ENCODE results near the gene HCN4.

The HCN4 gene

DNA sequence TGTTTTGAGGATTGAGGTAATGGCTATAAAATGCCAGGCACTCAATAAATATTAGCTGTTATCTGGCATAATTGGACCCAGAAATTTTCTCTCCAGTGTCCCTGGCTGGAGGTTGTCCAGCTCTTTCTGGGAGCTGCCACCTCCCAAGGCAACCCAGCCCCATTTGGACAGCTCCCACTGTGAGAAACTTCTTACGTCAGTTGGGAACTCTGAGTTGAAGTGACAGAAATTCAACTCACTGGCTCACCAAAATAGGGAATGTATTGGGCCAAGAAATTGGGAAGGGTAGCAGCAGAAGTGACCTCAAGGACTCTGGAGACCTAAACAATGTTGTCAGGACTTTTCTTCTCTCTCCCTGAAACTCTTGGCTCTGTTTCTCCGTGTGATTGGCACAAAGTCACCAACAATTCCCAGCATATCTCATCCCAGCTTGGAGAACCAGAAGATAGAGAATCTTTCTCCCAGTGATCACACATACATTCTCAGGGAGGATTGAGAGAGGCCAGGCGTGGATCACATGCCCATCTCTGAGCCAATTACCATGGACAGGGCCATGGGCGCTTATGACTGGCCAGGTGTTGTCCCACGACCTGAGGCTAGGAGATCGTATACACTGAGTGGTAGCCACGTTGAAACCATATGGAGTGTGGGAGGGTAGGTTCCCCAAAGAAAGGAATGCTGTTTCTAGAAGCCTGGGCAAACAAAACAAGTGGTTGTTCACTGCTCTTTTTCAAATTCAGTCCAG lies 22.5 kb upstream of the HCN4 start:
- no peak overlapping the region for H3K4me3 ChIP-seq (ENCODE audit: low read length)
- no peak overlapping the region for H3K27ac ChIP-seq (ENCODE audit: low read length)
- H3K9me3 ChIP-seq (ENCODE audit: control insufficient read depth, insufficient read depth, low read length), result no peaks in the 10 kb centered on the region
- H3K4me1 ChIP-seq (ENCODE audit: control insufficient read depth, insufficient read depth, low read length), result peaks cover 9% of the 10 kb centered on the region
- H3K36me3 ChIP-seq (ENCODE audit: control insufficient read depth, insufficient read depth, low read length), result no peaks in the 10 kb centered on the region
- DNase-seq (ENCODE audit: low read depth, low spot score), result no peak
- WGBS (ENCODE audit: insufficient coverage, insufficient read length), result no CpG with 5 or more reads among the region's 7 CpGs
- H3K27me3 ChIP-seq (ENCODE audit: control insufficient read depth, insufficient read depth, low read length), result no peaks in the 10 kb centered on the region

DNA sequence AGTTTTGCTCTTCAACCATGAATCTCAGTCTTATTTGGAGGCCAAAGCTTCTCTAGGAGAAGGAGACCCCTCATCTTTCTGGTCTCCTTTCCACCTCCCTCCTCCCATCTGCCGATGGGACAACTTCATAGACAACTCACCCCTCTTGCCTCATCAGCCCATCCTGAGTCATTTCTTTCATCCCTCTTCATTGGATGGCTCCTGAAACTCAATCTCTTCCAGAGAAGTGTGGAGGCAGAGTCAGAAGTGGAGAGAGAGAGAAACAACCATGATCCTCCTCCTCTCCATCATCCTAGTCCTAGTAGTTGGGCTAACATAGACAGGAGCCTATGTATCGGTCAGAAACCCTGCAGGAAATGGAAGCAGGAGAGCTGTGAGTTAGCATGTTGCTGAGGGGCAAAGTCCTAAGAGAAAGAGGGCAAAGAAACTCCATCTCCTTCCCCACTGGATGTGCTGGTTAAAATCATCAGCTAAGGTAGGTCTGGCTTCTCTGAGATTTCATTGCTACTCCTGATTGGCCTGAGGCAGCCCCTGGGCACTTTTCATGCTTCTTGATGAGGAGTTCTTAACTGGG lies 21.3 kb upstream of the HCN4 start:
- Histone ChIP-seq H3K27me3 (ENCODE audit: control insufficient read depth, insufficient read depth, low read length) (no peaks in the 10 kb centered on the region), H3K4me3 (ENCODE audit: low read length) (no peak overlapping the region), H3K27ac (ENCODE audit: low read length) (no peak overlapping the region), H3K9me3 (ENCODE audit: control insufficient read depth, insufficient read depth, low read length) (no peaks in the 10 kb centered on the region), H3K4me1 (ENCODE audit: control insufficient read depth, insufficient read depth, low read length) (peaks cover 9% of the 10 kb centered on the region), H3K36me3 (ENCODE audit: control insufficient read depth, insufficient read depth, low read length) (no peaks in the 10 kb centered on the region)
- DNase-seq (ENCODE audit: low read depth, low spot score), result no peak
- no CpG with 5 or more reads among the region's 2 CpGs for WGBS (ENCODE audit: insufficient coverage, insufficient read length)

DNA sequence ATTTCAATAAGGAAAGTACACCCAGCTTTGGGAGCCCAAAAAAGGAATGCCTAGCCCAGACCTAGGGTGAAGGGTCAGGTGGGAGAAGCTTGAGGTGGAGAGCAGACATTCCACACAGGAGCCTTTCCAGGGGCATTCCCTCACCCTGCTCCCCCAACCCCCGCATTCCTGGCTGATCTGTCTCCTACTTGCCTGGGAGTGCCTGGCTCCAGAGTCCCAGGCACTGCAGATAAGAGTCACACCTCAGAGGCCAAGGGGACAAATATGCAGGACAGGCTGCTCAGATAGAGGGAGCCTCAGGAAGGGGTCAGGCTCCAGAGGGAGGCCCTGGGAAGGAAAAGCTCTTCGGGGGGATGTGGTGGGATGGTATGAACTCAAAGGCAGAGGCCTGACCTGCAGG lies 20.8 kb upstream of the HCN4 start:
- no CpG with 5 or more reads among the region's 2 CpGs for WGBS (ENCODE audit: insufficient coverage, insufficient read length)
- H3K27me3 ChIP-seq (ENCODE audit: control insufficient read depth, insufficient read depth, low read length), result no peaks in the 10 kb centered on the region
- no peaks in the 10 kb centered on the region for H3K9me3 ChIP-seq (ENCODE audit: control insufficient read depth, insufficient read depth, low read length)
- no peaks in the 10 kb centered on the region for H3K36me3 ChIP-seq (ENCODE audit: control insufficient read depth, insufficient read depth, low read length)
- no peak overlapping the region for H3K4me3 ChIP-seq (ENCODE audit: low read length)
- no peak for DNase-seq (ENCODE audit: low read depth, low spot score)
- no peak overlapping the region for H3K27ac ChIP-seq (ENCODE audit: low read length)
- H3K4me1 ChIP-seq (ENCODE audit: control insufficient read depth, insufficient read depth, low read length), result peaks cover 9% of the 10 kb centered on the region

DNA sequence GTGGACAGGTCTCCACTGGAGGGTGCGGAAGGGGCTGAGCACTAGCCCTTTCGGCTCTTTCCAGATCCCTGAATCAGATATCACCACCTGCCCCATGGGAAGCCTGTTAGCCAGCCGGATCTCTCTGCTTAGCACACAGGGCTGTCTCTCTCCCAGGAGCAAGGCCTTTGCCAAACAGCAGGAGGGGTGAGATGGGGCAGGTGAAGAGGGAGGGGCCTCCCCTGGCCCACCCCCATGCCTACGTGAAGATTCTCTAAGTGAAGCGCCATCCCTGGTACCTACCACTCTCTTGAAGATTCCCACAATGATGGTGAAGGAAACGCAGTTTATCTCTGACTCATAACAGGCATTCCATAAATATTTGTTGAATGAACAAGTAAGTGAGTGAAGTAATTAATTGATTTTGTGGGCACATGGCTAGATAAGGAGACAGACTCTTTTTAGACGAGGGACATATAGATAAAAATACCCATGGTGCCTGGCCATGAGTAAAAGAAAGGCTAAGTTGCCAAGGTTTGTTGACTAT lies 19.6 kb upstream of the HCN4 start:
- no CpG with 5 or more reads among the region's 7 CpGs for WGBS (ENCODE audit: insufficient coverage, insufficient read length)
- Histone ChIP-seq H3K9me3 (ENCODE audit: control insufficient read depth, insufficient read depth, low read length) (no peaks in the 10 kb centered on the region), H3K27me3 (ENCODE audit: control insufficient read depth, insufficient read depth, low read length) (no peaks in the 10 kb centered on the region), H3K4me1 (ENCODE audit: control insufficient read depth, insufficient read depth, low read length) (peaks cover 9% of the 10 kb centered on the region), H3K27ac (ENCODE audit: low read length) (no peak overlapping the region), H3K36me3 (ENCODE audit: control insufficient read depth, insufficient read depth, low read length) (no peaks in the 10 kb centered on the region), H3K4me3 (ENCODE audit: low read length) (no peak overlapping the region)
- no peak for DNase-seq (ENCODE audit: low read depth, low spot score)

DNA sequence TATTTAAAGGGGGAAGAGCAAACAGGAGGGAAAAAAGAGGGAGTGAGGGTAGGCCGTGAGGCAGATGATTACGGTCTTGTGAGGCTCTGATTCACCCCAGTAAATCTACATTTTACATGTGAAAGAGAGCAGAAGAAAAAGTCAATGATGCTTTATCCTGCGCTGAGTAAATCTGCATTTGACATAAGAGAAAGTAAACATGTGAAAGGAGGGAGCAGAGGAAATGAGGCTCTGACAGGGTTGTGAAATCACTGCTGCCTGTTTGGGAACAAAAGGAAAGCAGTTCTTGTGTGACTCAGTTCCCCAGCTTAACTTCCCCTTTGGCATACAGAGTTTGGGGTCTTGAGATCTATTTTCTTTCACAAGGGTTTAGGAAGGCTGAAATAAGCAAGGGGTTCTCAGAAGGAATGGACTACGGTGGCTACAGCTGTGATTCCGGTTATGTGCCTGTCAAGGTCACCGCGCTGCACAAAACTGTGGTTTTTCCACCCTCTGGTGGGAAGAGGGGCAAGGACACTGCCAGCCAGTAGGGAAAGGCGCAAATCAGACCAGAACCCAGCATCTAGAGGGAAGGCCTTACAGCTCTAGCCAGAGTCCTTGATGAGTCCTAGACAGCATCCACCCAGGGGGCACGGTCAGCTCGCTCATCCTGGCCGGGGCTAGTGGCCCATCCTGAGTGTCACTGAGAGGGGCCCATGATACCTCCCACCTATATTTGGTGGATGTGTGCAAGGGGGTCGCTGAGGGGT lies 18.9 kb upstream of the HCN4 start:
- Histone ChIP-seq H3K4me3 (ENCODE audit: low read length) (no peak overlapping the region), H3K4me1 (ENCODE audit: control insufficient read depth, insufficient read depth, low read length) (peaks cover 9% of the 10 kb centered on the region), H3K27me3 (ENCODE audit: control insufficient read depth, insufficient read depth, low read length) (no peaks in the 10 kb centered on the region), H3K36me3 (ENCODE audit: control insufficient read depth, insufficient read depth, low read length) (no peaks in the 10 kb centered on the region), H3K9me3 (ENCODE audit: control insufficient read depth, insufficient read depth, low read length) (no peaks in the 10 kb centered on the region), H3K27ac (ENCODE audit: low read length) (no peak overlapping the region)
- no peak for DNase-seq (ENCODE audit: low read depth, low spot score)
- WGBS (ENCODE audit: insufficient coverage, insufficient read length), result no CpG with 5 or more reads among the region's 12 CpGs

DNA sequence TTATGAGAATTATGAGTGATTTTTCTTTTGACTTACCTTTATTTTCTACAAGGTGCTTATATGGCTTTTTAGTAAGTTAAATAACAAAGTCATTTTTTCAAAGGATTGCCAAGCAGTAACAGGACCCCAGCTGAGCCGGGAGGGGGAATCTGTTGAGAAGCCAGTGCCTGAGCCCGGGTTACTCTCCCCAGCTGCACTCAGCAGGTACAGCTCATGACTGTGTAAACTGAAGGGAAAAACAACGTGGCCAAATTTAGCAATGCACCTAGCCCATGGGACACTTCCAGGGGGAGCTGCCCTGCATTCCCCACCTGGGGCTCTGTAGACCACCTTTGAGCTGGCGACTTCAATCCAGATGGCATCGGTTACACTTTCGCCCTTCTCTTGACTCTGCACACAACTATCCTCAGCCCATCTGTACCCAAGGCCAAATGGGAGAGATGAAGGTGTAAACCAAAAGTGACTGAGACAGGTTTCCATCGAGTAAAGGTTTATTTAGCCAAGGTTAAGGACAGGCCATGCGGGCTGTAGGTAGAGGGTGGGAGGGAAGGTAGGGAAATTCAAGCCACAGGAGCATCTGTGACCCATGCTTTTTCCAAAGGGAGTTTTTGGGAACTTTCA lies 18.2 kb upstream of the HCN4 start:
- H3K4me1 ChIP-seq (ENCODE audit: control insufficient read depth, insufficient read depth, low read length), result peaks cover 9% of the 10 kb centered on the region
- H3K27ac ChIP-seq (ENCODE audit: low read length), result no peak overlapping the region
- DNase-seq (ENCODE audit: low read depth, low spot score), result no peak
- no peaks in the 10 kb centered on the region for H3K9me3 ChIP-seq (ENCODE audit: control insufficient read depth, insufficient read depth, low read length)
- no CpG with 5 or more reads among the region's 8 CpGs for WGBS (ENCODE audit: insufficient coverage, insufficient read length)
- no peak overlapping the region for H3K4me3 ChIP-seq (ENCODE audit: low read length)
- no peaks in the 10 kb centered on the region for H3K27me3 ChIP-seq (ENCODE audit: control insufficient read depth, insufficient read depth, low read length)
- H3K36me3 ChIP-seq (ENCODE audit: control insufficient read depth, insufficient read depth, low read length), result no peaks in the 10 kb centered on the region

DNA sequence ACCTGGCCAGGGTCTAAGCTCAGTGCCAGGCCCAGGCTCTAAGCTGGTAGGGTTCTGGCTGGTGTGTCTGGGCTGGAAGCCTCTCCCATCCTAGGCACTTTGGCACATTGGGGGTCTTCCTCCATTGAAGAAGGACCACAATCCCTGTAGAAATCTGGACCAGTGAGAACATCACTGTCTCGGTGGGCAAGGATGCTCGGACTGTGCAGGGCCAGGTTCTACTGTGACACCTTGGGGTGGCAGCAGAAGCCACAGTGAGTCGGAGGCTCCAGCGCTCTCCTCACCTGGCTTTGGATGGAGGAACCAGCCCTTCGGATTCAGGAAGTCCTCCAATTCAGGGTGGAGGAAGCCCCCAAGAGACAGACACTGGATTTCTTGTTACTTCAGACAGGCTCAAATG lies 17.5 kb upstream of the HCN4 start:
- Histone ChIP-seq H3K36me3 (ENCODE audit: control insufficient read depth, insufficient read depth, low read length) (no peaks in the 10 kb centered on the region), H3K4me3 (ENCODE audit: low read length) (no peak overlapping the region), H3K27ac (ENCODE audit: low read length) (no peak overlapping the region), H3K9me3 (ENCODE audit: control insufficient read depth, insufficient read depth, low read length) (no peaks in the 10 kb centered on the region), H3K4me1 (ENCODE audit: control insufficient read depth, insufficient read depth, low read length) (peaks cover 9% of the 10 kb centered on the region), H3K27me3 (ENCODE audit: control insufficient read depth, insufficient read depth, low read length) (no peaks in the 10 kb centered on the region)
- no peak for DNase-seq (ENCODE audit: low read depth, low spot score)
- WGBS (ENCODE audit: insufficient coverage, insufficient read length), result no CpG with 5 or more reads among the region's 5 CpGs

DNA sequence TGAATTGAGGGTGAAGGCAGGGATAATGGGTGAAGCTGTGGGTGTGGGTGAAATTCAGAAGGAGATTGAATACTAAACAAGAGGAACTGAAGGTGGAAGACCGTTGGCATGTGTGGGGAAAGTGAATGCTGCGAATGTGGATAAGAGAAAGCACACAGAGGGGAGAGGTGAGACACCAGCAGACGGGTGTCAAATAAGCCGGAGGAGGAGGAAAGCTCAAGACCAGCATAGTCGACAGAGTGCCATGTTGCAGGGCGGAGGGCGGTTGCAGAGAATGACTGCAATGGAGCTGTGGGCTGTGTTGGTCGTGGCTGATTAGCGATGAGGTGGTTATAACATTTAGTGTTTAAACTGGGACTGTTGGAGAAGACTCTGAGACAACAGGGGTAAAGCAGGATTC lies 16.4 kb upstream of the HCN4 start:
- no peak overlapping the region for H3K27ac ChIP-seq (ENCODE audit: low read length)
- no peaks in the 10 kb centered on the region for H3K9me3 ChIP-seq (ENCODE audit: control insufficient read depth, insufficient read depth, low read length)
- no peak overlapping the region for H3K4me3 ChIP-seq (ENCODE audit: low read length)
- no peak for DNase-seq (ENCODE audit: low read depth, low spot score)
- peaks cover 9% of the 10 kb centered on the region for H3K4me1 ChIP-seq (ENCODE audit: control insufficient read depth, insufficient read depth, low read length)
- no peaks in the 10 kb centered on the region for H3K27me3 ChIP-seq (ENCODE audit: control insufficient read depth, insufficient read depth, low read length)
- no peaks in the 10 kb centered on the region for H3K36me3 ChIP-seq (ENCODE audit: control insufficient read depth, insufficient read depth, low read length)
- no CpG with 5 or more reads among the region's 9 CpGs for WGBS (ENCODE audit: insufficient coverage, insufficient read length)

DNA sequence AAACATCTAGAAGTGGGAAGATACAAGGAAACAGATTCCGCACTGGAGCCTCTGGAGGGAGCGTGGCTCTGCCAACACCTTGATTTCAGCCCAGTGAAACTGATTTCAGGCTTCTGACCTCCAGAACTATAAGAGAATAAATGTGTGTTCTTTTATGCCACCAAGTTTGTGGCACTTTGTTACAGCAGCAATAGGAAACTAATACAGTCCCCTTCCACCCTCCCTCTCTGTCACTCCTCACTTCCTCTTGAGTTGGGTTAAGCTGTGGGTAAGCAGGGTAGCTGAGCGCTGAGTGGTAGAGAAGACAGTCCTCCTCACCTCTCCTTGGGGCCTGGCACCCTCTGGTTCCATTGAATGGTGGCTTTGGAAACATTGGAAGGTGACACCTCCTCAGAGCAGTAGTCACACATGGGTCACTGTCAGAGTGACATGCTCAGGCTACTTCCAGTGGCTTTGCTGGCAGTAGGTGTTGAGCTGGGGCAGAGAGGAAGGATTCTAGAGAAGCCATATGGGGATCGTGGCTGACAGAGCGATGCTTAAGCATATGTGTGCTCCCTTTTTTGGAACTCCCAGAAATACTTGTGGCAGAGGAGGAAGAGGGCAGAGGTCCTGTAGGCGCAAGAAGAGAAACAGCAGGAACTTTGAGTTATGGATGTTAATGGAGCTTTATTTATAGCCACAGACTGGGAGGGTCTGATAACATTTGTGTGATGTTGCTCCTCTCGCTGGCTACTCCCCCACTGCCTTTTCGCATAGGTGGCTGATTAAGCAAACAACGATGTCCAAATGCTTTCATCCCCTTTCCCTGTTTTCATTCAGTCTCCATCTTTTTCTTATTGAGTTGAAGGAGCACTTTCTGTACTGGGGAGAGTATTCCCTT lies 14.8 kb upstream of the HCN4 start:
- no CpG with 5 or more reads among the region's 9 CpGs for WGBS (ENCODE audit: insufficient coverage, insufficient read length)
- H3K36me3 ChIP-seq (ENCODE audit: control insufficient read depth, insufficient read depth, low read length), result no peaks in the 10 kb centered on the region
- no peaks in the 10 kb centered on the region for H3K27me3 ChIP-seq (ENCODE audit: control insufficient read depth, insufficient read depth, low read length)
- H3K27ac ChIP-seq (ENCODE audit: low read length), result no peak overlapping the region
- H3K4me1 ChIP-seq (ENCODE audit: control insufficient read depth, insufficient read depth, low read length), result peaks cover 6% of the 10 kb centered on the region
- no peaks in the 10 kb centered on the region for H3K9me3 ChIP-seq (ENCODE audit: control insufficient read depth, insufficient read depth, low read length)
- H3K4me3 ChIP-seq (ENCODE audit: low read length), result no peak overlapping the region
- no peak for DNase-seq (ENCODE audit: low read depth, low spot score)
